ENCODE data around the gene GKN1.
A peak's percentile ranks its signal among the peaks of the same experiment; 100 is the strongest.
"Not testable (repeated sequence)": the region's sequence is repeated elsewhere in the genome, so short reads cannot be mapped to it uniquely, and the experiment has no call there.

GKN1 gene

GRCh38 chr2:68974251-68974650, at the start of gene GKN1:
TSS of gene GKN1 (plus strand) at chr2:68974636. CDS start at chr2:68974678, 42 bp downstream.
- DNase-seq: no peak

- peak; percentile 67 for DNase-seq
These were observed 49.0 kb upstream of the GKN1 start for GRCh38 chr2:68925295-68925896.

DNA sequence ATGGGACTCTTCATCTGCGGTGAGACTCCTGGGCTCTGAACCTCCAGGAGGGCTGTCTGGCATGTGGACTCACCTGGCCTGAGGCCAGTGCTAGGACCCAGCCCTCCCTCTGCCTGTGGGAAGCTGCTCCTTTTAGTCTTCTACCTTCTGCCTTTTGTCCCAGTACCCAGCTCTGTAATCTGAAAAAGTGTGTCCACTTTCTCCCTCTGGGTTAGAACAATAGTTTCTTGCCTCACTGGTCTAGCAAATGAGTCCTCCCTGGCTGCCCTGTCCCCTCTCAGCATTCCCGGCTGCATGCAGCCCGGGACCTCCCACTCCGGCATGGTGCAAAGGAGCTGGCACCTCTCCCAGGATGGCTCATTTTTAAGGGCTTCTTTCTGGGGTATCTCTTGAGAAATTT, 47.6 kb upstream of the GKN1 start:
- DNase-seq: no peak

DNA sequence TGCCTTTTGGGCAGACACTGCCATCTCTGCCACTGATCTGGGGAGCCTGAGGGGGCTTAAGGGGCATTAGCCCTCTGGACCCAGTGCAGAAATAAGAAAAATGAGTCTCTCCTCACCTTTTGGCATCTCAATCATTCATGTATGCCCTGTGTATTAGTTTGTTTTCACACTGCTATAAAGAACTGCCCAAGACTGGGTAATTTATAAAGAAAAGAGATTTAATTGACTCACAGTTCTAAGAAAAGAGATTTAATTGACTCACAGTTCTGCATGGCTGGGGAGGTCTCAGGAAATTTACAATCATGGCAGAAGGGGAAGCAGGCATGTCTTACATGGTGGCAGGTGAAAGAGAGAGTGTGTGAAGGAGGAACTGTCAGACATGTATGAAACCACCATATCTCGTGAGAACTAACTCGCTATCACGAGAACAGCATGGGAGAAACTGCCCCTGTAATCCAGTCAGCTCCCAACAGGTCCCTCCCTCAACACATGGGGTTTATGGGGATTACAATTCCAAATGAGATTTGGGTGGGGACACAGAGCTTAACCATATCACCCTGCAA, 43.2 kb upstream of the GKN1 start:
- DNase-seq: no peak

GRCh38 chr2:68931799-68932198, 42.6 kb upstream of the GKN1 start:
- DNase-seq: no peak

- DNase-seq: no peak
These were observed 42.0 kb upstream of the GKN1 start for GRCh38 chr2:68932402-68932801.

GRCh38 chr2:68934021-68934420, 40.4 kb upstream of the GKN1 start:
- DNase-seq: no peak

DNA sequence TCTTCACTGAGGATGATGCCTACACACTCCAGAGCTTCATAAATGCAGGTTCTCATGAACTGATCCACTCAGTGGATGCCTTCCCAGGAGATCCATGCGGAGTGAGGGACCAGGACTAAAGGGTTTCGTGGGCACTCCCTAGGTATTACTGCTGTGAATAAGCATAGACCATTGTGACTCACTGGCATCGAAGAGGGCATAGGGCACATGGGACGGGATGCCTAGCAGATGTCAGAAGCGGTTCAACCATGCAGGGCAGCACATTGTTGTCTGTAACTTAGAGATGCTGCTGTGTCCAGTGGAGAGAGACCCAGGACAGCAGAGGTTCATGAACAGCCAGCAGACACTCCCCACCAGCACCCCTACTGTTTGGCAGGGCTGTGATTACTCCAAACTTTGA, 39.0 kb upstream of the GKN1 start:
- no peak for DNase-seq

GRCh38 chr2:68936427-68936826, 38.0 kb upstream of the GKN1 start:
- no peak for DNase-seq

- DNase-seq: no peak
These were observed 37.5 kb upstream of the GKN1 start for GRCh38 chr2:68936889-68937288.

DNA sequence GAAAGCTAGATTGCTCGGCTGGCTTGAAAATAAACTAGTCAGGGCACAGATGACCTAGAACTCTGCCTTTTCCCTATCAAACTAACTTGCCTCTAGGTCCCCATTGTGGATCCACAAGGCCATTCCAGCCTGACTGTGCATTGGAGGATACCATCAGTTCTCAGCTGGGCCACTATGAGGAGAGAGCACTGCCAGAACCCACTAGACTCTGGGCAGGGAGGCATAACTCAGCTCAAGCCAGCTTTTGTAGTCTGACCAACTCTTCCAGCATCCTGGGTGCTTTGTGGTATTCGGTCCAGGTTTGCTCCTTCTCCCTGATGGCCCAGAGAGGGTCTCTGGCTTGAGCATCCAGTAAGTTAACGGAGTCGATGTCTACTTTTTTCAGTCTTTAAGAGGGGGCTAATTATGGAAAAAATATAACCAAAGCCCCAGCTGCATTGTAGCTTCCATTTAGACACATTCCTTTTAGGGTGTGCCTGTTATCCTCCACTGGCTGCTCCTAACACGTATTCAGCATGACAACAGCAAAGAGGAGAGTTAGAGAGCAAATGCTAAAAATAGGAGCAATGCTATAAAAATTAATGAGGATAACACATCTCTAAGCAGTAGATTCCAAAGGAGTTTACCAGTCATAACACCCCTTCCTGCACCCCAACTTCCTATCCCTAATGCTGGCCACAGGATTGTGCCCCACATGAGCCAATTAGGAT, 36.9 kb upstream of the GKN1 start:
- no peak for DNase-seq

- no peak for DNase-seq
These were observed 35.5 kb upstream of the GKN1 start for GRCh38 chr2:68938938-68939337.

GRCh38 chr2:68939962-68940361, 34.5 kb upstream of the GKN1 start:
- DNase-seq: no peak

DNA sequence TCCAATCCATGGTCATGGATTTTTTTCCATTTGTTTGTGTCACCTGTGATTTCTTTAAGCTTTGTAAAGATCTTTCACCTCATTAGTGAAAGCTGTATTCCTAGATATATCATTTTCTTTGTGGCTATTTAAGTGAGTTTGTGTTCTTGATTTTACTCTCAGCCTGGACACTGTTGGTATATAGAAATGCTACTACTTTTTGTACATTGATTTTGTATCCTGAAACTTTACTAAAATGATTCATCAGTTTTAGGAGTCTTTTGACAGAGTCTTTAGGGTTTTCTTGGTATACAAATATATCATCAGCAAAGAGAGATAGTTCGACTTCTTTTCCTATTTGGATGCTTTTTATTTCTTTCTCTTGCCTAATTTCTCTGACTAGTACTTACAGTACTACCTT, 34.1 kb upstream of the GKN1 start:
- DNase-seq: no peak

DNA sequence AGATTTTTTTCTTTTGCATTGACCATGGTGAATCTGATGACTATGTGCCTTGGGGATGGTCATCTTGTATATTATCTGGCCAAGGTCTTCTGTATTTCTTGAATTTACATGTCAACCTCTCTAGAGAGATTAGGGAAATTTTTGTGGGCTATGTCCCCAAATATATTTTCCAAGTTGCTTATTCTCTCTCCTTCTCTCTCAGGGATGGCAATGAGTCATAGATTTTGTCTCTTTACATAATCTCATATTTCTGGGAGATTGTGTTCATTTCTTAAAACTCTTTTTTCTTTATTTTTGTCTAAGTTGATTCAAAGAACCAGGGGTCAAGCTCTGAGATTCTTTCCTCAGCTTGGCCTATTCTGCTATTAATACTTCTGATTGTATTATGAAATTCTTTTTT, 31.6 kb upstream of the GKN1 start:
- no peak for DNase-seq

GRCh38 chr2:68943581-68944568, 30.6 kb upstream of the GKN1 start:
- DNase-seq: peak; percentile 80

GRCh38 chr2:68946117-68946516, 28.3 kb upstream of the GKN1 start:
- DNase-seq: no peak

GRCh38 chr2:68948710-68949109, 25.7 kb upstream of the GKN1 start:
- DNase-seq: no peak

DNA sequence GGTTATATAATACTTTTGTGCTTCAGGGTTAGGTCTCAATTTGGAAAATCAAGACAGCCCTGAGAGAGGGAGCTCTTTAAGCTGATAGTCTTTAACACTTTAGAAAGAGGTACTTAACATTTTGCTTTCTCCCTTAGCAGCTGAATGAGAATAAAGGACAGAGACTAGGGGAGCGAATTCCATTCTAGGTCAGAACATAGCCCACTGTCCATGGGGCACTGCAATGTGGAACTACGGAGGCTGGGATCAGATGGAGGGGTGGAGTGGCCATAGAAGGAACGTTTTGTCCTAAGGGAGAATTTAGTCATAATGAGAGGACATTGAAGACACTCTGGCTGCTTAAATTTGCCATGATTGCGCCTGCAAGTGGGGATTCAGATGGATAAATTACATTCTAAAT, 22.5 kb upstream of the GKN1 start:
- no peak for DNase-seq

- no peak for DNase-seq
These were observed 21.4 kb upstream of the GKN1 start, which contains the start of gene GKN2 for GRCh38 chr2:68952887-68953521. TSS of gene GKN2 (minus strand) at chr2:68952893. CDS start at chr2:68952861, 32 bp downstream.

DNA sequence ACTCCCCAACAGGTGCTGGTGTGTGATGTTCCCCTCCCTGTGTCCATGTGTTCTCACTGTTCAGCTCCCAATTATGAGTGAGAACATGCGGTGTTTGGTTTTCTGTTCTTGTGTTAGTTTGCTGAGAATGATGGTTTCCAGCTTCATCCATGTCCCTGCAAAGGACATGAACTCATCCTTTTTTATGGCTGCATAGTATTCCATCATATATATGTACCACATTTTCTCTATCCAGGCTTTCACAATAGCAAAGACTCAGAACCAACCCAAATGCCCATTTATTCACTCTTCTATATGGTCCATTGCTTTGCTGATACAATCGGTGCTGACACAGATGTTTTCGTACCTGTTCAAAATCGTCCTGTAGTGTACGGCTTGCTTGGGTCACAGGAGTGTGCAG, 19.0 kb upstream of the GKN1 start:
- DNase-seq: not testable (repeated sequence)

- no peak for DNase-seq
These were observed 15.4 kb upstream of the GKN1 start for GRCh38 chr2:68959001-68959400.

DNA sequence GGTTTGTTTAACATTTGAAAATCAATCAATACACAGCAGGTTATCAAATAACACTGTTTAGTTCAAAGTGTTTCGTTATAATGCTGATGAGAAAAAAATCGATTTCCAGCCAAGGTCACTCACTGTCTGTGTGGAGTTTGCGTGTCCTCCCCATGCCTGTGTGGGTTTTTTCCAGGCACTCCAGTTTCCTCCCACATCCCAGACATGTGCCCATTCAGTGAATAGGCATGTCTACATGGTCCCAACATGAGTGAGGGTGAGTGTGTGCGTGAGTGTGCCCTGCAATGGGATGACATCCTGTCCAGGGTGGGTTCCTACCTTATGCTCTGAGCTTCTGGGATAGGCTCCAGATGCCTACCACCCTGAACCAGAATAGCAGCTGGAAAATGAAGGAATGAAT, 13.1 kb upstream of the GKN1 start:
- DNase-seq: no peak

All from activated CD8-positive, alpha-beta memory T cell treated with anti-CD3 and anti-CD28 coated beads for 24 hours (primary cell).